Mucosa of gallbladder (tissue), 1 donor: ENCODE results near the gene ERBB2. TPM values are rescaled to one million over a fixed set of nuclear protein-coding genes. Genes with fewer than 3 reads are reported as not detected.
A peak's percentile ranks its signal among the peaks of the same experiment; 100 is the strongest.

Source experiments
- DNase-seq: peaks from one replicate; pipeline ENCODE4 v3.0.0-alpha.2; 2020; ENCODE audit warnings: low spot score
- total RNA-seq: library from RNA; stranded (reverse); gene quantifications from one replicate; pipeline ENCODE4 v1.2.1, GENCODE V29; 2021
- donor health status: DM: no; HTN: no; CAD: no.

The ERBB2 gene
- total RNA-seq, result 202 TPM

GRCh38 chr17:39699818-39700147 is at the start of gene ERBB2:
Gene ERBB2 (plus strand): TSS chr17:39700064. CDS start chr17:39700239, 175 bp downstream.
- peak; percentile 82 for DNase-seq

GRCh38 chr17:39650121-39650579 is 49.7 kb upstream of the ERBB2 start:
- DNase-seq, result no peak

GRCh38 chr17:39651923-39652586 is 47.8 kb upstream of the ERBB2 start:
- DNase-seq, result no peak

GRCh38 chr17:39652587-39653315 is 47.1 kb upstream of the ERBB2 start:
- DNase-seq, result no peak

- no peak for DNase-seq
These were observed 46.6 kb upstream of the ERBB2 start for GRCh38 chr17:39653316-39653661.

GRCh38 chr17:39653662-39654331 is 46.1 kb upstream of the ERBB2 start:
- peak; percentile 60 for DNase-seq

- DNase-seq, result no peak
These were observed 44.8 kb upstream of the ERBB2 start for GRCh38 chr17:39655105-39655504.

GRCh38 chr17:39658346-39658745 is 41.5 kb upstream of the ERBB2 start:
- no peak for DNase-seq

GRCh38 chr17:39658760-39659159 is 41.1 kb upstream of the ERBB2 start:
- no peak for DNase-seq

GRCh38 chr17:39659279-39660010 is 40.4 kb upstream of the ERBB2 start:
- DNase-seq, result no peak

- no peak for DNase-seq
These were observed 39.9 kb upstream of the ERBB2 start for GRCh38 chr17:39660011-39660360.

GRCh38 chr17:39660397-39661385 is 39.2 kb upstream of the ERBB2 start:
- DNase-seq, result no peak

GRCh38 chr17:39661744-39662541 is 37.9 kb upstream of the ERBB2 start:
- DNase-seq, result no peak

- DNase-seq, result peak; percentile 54
These were observed 37.1 kb upstream of the ERBB2 start for GRCh38 chr17:39662551-39663339.

- DNase-seq, result no peak
These were observed 36.5 kb upstream of the ERBB2 start for GRCh38 chr17:39663340-39663687.

GRCh38 chr17:39663688-39664580 is 35.9 kb upstream of the ERBB2 start:
- DNase-seq, result no peak

GRCh38 chr17:39664581-39665561 is 35.0 kb upstream of the ERBB2 start, which contains the start of gene TCAP:
Gene TCAP (plus strand): TSS chr17:39665349. CDS start chr17:39665360, 11 bp downstream.
- no peak for DNase-seq
